Frontal cortex (tissue), 4 donors: ENCODE data around the gene ABI3BP. TPM values are rescaled to one million over a fixed set of nuclear protein-coding genes. Genes with fewer than 3 reads are reported as not detected.

Experiments used
- DNase-seq, 2 donors: peaks; one replicate each; pipeline ENCODE4 v3.0.0; 2012; ENCODE audit warnings: low spot score in 2 of 2
- FAIRE-seq: peaks from 2 replicates; lab custom pipeline; 2012; peaks lifted over from hg19 to GRCh38; lab: Jason Lieb, UNC
- total RNA-seq: library from RNA; depleted of rRNA; stranded (reverse); fragments of >200 nt; gene quantifications from one replicate; pipeline ENCODE4 v1.2.3, GENCODE V29; 2014
- donor health status: control.
- donor health status: control.
- donor health status: control.

The ABI3BP gene
- total RNA-seq, 1 donor from 2014 or later: 1.2 TPM

DNA sequence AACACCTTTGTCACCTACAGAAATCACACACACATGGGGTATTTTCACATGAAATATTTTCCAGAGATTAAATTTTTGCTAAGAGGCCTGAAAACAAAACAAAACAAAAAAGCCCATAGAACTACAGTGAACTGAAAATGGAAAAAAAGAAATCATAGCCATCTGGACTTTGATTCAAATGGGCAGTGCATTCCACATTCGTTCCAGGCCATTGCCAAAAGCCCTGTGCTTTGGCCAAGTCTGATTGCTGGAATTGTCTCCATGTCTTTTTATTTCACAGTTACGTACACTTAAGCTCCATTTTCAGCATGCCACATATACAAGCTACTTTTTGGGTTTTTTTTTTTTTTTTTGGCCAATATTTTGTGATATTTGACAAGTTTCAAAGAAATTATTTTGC is 236.8 kb downstream of the ABI3BP start:
- FAIRE-seq (no peak), DNase-seq (no peak)

DNA sequence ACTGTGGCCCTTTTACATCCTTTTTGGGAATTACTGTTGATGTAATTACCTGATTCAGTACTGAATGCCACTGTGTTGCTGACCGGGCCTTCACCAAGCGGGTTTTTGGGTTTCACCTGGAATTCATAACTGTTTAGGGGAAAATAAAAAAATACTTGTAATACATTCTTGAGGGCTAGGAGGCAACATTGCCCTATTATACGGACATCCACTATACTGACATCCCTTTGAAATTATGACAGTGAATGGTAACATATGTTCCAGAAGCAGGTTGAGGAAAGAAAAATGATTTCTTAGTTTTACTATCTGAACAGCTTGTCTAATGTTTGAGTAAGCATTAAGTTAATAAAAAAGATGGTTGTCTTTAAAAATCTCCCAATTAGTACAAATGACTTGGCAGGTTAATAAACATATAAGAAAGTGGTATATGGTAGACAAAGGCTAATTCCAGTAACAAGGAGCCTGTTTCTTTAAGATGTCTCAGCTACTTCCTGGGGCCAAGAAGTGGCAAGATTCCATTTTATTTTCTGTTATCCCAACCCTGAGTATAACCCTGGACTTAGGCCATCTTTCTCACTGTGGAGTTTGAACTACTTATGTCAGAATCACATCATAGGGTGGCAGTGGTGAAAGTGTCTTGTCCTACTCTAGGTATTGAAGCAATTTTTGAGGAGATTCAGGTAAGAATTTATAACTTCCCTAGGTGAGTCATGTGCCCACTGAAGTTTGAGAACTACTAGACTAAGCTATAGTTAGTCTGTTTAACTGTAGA is 238.5 kb downstream of the ABI3BP start:
- FAIRE-seq (no peak), DNase-seq (no peak)

DNA sequence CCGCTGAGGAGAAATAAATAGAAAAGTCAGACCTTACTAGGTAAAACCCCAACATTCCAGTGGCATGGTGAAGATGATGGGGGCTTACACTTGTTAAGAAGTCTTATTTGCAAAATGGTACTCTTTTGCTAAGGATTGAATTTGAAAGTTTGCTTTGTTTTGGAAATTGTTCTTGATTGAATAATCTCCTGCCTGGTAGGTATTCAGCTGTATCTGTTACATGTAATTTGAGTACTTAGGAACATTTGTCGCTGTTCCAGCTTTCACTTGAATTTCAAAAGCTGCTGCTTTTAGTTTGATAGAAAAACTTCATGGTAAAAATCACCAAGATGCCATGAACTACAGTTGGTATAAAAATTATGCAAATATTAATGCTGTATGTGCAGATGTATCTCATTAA is 239.4 kb downstream of the ABI3BP start:
- no peak for FAIRE-seq
- no peak for DNase-seq

DNA sequence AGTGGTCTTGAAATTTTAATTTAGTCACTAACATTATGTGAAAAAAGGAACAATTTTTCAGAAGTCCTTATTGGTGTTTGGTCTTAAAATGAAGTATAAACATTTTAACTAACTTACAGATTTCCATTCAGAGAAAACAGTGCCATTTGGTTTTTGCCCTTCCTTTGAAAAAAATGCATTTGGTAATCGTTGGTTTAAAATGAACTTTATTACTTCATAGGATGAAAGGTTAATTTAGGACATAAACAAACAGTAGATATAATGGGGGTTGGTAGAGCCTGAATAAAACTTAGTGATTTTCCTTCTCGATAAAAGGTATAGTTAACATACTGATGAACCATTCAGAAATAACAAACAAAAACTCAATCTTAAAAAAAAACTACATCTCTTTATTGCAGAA is 244.3 kb downstream of the ABI3BP start:
- no peak for DNase-seq
- FAIRE-seq: no peak

DNA sequence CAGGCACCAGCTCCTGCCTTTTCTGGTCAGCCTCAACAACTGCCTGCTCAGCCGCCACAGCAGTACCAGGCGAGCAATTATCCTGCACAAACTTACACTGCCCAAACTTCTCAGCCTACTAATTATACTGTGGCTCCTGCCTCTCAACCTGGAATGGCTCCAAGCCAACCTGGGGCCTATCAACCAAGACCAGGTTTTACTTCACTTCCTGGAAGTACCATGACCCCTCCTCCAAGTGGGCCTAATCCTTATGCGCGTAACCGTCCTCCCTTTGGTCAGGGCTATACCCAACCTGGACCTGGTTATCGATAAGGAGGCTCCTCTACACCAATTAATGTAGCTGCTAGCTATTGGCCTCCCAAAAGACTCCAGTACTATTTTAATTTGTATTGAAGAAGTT is 245.0 kb downstream of the ABI3BP start:
- DNase-seq: no peak
- no peak for FAIRE-seq

DNA sequence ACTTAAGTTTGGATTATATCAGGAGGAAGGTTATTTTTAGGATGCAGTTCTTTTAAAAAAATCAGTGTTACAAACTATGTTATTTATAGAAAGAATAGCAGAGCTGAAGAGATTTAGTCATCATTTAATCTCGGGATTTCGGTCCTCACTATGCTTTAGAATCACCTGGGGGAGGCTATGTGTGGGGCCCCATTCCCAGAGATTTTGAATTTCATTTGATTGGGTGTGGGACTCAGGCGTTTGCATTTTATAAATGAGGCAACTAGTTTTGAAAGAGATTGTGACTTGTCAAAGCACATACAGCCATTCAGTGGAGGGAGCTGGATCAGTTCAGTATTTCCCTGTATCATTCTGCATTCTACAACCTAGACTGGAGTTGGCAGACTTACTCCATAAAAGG is 247.1 kb downstream of the ABI3BP start:
- DNase-seq (no peak), FAIRE-seq (no peak)

DNA sequence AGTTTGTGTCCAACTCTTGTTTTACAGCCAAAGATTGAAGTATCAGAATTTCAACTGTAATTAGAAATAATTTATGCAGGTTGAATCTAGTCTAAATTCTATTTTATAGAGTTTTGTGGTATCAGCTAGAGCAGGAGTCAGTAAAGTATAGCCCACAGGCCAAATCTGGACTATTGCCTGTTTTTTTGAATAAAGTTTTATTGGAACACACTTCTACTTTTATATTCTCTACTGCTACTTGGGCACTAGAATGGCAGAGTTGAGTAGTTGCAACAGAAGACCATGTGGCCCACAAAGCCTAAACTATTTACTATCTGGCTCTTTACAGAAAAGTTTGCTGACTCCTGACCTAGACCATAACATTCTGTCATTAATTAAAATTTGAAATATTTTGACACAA is 247.6 kb downstream of the ABI3BP start:
- no peak for FAIRE-seq
- DNase-seq: no peak

DNA sequence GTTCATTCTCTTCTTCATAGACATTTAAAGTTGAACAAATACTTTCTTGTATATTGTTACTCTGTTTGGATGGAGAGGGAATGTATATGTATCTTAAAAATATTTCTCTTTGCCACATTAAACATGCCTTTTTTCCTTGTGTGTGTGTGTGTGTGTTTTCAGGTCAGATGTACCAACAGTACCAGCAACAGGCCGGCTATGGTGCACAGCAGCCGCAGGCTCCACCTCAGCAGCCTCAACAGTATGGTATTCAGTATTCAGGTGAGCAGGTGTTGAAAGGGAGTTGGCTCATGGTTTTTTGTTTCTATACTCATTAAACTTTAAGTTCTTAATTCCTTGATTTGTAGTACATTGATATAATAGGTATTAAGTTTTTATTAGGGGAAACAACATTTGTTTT is 248.6 kb downstream of the ABI3BP start:
- no peak for FAIRE-seq
- no peak for DNase-seq

DNA sequence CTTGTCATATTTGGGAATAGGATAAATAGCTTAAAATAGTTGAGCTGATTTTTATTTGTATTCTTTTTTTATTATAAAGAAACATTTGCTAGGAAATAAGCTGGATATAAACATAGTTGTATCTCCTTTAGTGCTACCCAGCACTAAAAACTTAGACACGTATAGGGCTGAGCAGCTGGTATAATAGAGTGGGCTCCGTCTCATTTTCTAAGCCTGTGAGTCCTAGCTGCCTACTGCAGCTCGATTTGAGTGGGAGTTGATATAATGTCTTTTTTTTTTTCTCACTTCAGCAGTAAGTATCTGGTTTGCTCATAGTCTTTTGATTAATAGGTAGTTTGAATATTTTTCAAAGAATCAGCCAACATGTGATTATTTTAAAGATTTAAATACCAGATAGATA is 249.7 kb downstream of the ABI3BP start:
- no peak for DNase-seq
- no peak for FAIRE-seq

DNA sequence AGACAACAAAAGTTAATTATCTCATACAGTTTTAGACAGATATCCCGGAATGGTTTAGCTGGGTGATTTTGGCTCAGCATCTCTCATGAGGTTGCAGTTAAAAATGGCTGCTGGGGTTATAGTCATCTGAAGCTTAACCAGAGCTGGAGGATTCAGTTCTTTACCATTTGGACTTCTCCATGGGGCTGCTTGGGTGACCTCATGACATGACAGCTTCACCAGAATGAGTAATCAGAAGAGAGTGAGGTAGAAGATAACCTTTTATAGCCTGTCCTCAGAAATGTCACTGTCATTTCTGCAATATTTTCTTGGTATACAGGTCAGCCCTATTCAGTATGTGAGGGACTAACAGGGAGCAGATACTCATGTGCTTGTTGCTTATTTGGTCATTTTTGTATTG is 253.0 kb downstream of the ABI3BP start:
- FAIRE-seq (no peak), DNase-seq (no peak)

DNA sequence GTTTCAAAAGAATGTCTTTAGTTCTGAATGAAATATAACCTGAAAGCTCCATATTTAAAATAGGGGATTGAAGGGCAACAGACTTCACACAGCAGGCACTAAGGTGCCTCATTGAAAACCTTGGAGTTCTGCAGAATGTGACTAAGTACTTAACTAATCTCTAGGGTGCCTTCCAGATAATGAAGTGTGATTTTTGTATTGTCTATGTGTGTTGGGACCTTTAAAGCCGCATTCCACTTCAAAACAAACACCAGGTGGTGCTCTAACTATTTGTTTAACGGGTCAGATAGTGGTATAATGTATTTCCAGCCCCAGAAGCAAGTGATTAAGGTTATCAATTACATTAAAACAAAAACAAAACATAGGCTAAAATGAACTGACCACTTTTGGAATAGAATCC is 255.9 kb downstream of the ABI3BP start:
- FAIRE-seq (no peak), DNase-seq (no peak)

DNA sequence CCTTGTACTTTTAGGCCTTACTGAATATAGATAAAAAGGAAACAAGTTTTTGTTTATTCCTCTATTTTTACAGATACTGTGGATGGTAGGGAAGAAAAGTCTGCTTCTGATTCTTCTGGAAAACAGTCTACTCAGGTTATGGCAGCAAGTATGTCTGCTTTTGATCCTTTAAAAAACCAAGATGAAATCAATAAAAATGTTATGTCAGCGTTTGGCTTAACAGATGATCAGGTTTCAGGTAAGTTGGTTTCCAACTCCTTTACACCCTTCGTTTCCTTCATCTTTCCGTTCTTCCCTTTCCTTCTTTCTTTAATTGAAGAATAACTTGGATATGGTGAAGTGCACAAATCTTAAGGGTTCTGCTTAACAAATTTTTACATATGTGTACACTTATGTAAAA is 260.8 kb downstream of the ABI3BP start:
- DNase-seq (no peak), FAIRE-seq (no peak)

DNA sequence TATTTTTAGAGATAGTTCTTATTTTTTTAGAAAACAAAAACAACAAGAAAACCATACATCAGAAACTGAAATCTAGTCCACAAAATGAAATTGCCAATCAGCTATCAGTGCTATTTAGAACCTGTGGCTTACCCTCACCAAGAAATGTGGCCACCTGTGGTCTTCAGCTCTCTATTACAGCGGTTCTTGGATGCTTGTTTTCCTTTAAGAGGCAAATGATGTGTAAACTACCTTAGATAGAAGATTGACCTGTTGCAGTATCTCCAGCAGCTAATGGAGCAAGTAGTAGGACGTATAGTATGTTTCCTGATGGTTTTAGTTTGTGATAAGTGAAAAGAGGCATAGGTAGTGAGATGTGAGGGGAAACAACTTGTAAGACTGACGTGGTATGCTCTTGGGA is 262.7 kb downstream of the ABI3BP start:
- FAIRE-seq: no peak
- DNase-seq: no peak

DNA sequence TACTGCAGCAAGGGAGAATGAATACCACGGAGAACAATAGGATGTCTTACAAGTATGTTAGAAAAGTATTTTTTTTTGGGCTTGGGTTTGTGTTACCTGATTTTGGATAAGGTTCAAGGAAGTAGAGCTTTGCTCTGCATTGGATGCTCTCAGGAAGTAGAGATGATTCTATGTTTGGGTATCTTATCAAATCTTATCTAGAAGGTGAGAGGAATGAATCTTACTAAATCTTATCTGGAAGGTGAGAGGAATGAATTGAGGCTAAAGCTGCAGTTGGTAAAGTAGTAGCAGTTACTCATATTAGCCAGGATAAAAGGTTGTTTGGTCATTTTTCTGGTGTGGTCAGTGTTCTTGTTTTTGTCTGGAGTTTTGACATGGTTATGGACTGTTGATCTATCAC is 266.5 kb downstream of the ABI3BP start:
- no peak for DNase-seq
- no peak for FAIRE-seq

DNA sequence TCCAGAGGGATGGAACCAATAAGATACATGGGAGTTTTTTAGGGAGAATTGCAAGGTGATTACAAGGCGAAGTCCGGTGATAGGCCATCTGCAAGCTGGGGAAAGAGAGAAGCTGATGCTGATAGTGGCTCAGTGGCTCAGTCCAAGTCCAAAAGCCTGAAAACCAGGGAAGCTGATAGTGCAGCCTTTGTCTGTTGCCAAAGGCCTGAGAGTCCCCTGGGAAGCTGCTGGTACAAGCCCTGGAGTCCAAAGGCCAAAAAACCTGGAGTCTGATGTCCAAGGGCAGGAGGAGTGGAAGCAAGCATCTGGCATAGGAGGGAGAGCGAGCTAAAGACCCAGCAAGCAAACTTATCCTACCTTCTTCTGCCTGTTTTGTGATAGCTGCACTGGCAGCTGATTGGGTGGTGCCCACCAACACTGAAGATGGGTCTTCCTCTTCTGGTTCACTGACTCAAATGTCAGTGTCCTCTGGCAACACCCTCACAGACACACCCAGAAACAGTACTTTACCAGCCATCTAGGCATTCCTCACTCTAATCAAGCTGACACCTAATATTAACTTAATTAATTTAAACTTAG is 267.2 kb downstream of the ABI3BP start:
- no peak for FAIRE-seq
- DNase-seq: no peak

DNA sequence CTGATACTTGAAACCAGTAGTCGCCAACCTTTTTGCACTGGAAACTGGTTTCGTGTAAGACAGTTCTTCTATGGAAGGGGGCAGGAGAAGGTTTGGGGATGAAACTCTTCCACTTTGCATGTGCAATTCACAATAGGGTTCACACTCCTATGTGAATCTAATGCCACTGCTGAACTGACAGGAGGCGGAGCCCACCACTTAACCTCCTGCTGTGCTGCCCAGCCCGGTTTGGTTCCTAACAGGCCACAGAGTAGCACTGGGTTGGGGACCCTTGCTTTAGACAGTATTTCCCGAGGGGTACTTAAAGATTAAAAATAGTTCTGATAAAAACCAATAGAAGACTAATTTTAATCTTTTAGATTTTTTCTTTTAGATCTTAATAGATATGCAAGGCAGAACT is 272.8 kb downstream of the ABI3BP start:
- no peak for FAIRE-seq
- DNase-seq: no peak

DNA sequence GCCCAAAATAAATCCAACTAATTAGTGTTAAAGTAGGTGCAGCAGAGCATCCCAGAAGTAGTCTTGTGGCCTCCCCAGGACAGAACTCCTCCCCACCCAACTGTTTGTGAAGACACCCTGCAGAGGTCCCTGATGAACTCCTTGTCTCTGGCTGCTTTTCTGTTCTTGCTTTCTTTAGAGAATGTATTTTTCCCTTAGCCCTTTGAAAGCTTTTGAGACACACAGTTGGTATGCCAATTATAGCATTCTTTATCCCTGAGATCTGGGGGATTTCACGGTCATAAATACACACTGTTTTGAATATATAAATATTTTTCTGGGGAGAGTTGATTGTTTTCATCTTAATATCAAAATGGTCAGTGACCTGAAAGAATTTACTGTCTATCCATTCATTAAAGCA is 274.1 kb downstream of the ABI3BP start:
- DNase-seq: no peak
- no peak for FAIRE-seq

DNA sequence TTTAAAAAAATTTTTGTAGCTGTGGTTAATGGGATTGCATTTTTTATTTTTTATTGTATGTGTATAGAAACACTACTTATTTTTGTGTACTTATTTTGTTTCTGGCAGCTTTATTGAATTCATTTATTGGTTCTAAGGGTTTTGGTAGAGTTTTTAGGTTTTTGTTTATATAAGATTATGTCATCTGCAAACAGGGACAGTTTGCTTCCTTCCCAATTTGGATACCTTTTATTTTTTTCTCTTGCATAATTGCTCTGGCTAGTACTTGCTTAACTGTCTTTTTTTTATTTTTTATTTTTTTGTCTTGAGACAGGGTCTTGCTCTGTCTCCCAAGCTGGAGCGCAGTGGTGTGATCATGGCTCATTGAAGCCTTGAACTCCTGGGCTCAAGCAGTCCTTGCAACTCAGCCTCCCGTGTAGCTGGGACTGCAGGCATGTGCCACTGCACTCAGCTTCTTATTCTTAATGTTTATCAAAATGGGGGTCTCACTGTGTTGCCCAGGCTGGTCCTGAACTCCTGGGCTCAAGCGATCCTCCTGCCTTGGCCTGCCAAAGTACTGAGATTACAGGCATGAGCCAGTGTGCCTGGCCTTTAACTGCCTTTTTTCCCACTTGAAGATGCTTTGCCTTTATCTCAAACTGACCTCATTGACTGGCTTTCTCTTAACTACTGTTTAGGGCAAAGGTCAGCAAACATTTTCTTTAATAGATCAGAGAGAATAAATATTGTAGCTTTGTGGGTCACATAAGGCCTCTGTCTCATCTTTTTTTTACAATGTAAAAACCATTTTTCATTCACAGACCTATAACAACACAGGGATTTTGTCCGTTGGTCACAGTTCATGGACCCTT is 275.4 kb downstream of the ABI3BP start:
- DNase-seq (no peak), FAIRE-seq (no peak)

DNA sequence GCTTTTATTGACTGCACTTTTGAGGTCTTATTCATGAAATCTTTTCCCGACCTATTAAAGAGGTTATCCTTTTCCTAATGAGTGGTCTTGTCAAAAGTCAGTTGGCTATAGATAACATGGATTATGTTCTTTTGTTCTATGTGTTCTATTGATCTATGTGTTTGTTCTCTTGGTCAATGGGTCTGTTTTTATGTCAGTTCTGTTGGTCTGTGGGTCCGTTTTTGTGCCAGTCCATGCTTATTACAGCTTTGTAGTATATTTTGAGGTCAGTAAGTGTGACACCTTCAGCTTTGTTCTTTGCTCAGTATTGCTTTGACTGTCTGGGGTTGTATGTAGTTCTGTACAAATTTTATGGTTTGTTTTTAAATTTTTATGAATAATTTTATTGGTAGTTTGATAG is 276.2 kb downstream of the ABI3BP start:
- DNase-seq (no peak), FAIRE-seq (no peak)

DNA sequence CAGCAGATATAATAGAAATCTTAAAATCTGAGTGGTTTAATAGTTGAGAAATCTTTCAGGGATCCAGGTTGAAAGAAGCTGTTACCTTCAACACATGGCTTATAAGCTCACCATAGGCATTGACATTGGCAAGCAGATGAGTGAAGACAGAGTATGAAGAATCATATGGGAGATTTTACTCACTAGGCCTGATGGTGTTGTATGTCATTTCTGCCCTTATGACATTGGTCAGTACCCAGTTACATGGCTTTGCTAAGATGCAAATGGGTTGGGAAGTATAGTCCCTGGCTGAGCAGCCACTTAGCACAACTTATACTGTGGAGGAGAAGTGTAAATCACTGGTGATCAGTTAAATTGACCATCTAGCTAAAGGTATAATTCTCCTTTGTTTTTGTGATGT is 278.0 kb downstream of the ABI3BP start:
- DNase-seq: no peak
- FAIRE-seq: no peak
